Measurements from ENCODE around the gene UNC5B. TPM values are rescaled to one million over a fixed set of nuclear protein-coding genes. Genes with fewer than 3 reads are reported as not detected.

The UNC5B gene
- total RNA-seq, 1 donor from 2014 or later, result 13.1 TPM

DNA sequence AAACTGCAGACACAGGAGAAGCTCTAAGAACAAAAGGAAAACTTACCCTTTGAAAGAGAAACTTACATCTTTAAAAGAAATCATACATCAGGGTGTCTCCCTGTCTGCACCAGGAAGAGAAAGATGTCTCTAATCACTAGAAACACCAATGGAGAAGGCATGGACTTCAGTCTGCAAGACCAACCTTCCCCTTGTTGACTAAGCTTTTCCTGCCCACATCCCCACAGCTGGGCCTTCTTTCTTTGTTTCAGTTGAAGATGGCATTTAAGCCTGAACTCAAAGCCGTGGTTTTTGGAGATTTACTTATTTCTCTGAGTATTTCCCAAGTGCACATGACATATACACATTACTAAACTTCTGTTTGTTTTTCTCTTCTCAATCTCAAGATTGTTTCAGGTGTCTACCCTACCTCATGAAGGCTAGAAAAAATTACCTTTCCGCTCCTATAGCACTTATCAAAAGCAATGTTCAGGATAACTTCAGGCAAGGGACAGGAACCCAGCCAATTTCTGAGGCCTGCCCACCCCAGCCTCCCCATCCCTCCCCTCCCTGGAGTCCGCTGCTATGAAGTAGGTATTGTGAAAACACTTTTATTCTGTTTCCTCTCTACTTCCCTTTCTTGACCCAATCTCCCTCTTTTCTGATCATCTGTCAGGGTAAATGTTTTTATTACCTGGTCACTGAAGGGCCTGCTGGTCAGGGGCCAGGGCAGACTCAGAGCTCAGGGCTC, 103.9 kb downstream of the UNC5B start:
- Mint-ChIP-seq H3K36me3 (ENCODE audit: unreplicated experiment) (no peaks in the 10 kb centered on the region), H3K4me1 (ENCODE audit: unreplicated experiment) (peaks cover 9% of the 10 kb centered on the region), H3K4me3 (ENCODE audit: unreplicated experiment) (no peak overlapping the region), H3K27me3 (ENCODE audit: unreplicated experiment) (peaks cover 32% of the 10 kb centered on the region), H3K9me3 (ENCODE audit: unreplicated experiment) (no peaks in the 10 kb centered on the region), H3K27ac (ENCODE audit: unreplicated experiment) (no peak overlapping the region)
- DNase-seq (ENCODE audit: extremely low spot score, unreplicated experiment), result no peak
- TF ChIP-seq, protein P1, sequence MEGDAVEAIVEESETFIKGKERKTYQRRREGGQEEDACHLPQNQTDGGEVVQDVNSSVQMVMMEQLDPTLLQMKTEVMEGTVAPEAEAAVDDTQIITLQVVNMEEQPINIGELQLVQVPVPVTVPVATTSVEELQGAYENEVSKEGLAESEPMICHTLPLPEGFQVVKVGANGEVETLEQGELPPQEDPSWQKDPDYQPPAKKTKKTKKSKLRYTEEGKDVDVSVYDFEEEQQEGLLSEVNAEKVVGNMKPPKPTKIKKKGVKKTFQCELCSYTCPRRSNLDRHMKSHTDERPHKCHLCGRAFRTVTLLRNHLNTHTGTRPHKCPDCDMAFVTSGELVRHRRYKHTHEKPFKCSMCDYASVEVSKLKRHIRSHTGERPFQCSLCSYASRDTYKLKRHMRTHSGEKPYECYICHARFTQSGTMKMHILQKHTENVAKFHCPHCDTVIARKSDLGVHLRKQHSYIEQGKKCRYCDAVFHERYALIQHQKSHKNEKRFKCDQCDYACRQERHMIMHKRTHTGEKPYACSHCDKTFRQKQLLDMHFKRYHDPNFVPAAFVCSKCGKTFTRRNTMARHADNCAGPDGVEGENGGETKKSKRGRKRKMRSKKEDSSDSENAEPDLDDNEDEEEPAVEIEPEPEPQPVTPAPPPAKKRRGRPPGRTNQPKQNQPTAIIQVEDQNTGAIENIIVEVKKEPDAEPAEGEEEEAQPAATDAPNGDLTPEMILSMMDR (IDR thresholded peaks at IDR 0.05), result no peak

DNA sequence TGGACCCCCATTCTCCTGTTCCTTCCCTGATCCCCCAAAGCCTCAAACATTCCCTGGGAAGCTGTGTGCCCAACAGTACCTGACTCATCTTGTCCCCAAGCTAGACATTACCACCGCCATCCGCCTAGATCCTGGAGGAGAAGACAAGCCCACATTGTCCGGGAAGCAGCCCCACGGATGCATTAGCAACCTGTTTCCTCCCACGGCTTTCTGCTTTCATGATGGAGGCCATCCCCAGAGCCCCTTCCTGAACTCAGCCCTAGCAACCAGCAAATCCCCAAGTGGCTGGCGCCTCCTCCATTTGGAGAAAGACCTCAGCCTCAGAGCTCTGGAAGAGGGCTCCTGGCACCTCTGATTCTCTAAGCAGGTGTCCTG, 104.4 kb downstream of the UNC5B start:
- TF ChIP-seq, protein P1 (IDR thresholded peaks at IDR 0.05), result no peak
- H3K9me3 Mint-ChIP-seq (ENCODE audit: unreplicated experiment), result no peaks in the 10 kb centered on the region
- H3K27me3 Mint-ChIP-seq (ENCODE audit: unreplicated experiment), result peaks cover 30% of the 10 kb centered on the region
- no peak overlapping the region for H3K27ac Mint-ChIP-seq (ENCODE audit: unreplicated experiment)
- H3K36me3 Mint-ChIP-seq (ENCODE audit: unreplicated experiment), result no peaks in the 10 kb centered on the region
- H3K4me1 Mint-ChIP-seq (ENCODE audit: unreplicated experiment), result peaks cover 9% of the 10 kb centered on the region
- no peak for DNase-seq (ENCODE audit: extremely low spot score, unreplicated experiment)
- no peak overlapping the region for H3K4me3 Mint-ChIP-seq (ENCODE audit: unreplicated experiment)

DNA sequence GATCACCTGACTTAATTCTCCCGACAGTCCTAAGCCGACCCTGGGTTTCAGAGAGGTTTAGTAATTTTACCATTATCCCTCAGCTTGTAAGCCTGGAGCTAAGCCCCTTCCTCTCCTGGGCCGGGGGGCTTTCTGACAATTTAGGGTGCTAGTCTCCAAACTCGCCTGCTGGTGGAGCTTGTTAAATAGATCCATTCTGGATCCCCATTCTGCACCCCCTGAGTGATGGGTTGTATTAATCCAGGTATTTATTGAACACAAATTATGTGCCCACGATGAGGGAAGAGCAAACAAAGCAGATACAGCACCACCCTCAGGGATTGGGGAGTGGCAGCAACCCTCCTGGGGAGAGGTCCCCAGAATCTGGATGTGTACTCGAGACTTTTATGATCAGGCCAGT, 105.4 kb downstream of the UNC5B start:
- no peak for DNase-seq (ENCODE audit: extremely low spot score, unreplicated experiment)
- Mint-ChIP-seq H3K4me3 (ENCODE audit: unreplicated experiment) (peak overlapping the region; percentile 35), H3K27me3 (ENCODE audit: unreplicated experiment) (peaks cover 25% of the 10 kb centered on the region), H3K36me3 (ENCODE audit: unreplicated experiment) (peaks cover 1% of the 10 kb centered on the region), H3K27ac (ENCODE audit: unreplicated experiment) (no peak overlapping the region), H3K4me1 (ENCODE audit: unreplicated experiment) (peaks cover 9% of the 10 kb centered on the region), H3K9me3 (ENCODE audit: unreplicated experiment) (no peaks in the 10 kb centered on the region)
- TF ChIP-seq, protein P1 (IDR thresholded peaks at IDR 0.05), result no peak

DNA sequence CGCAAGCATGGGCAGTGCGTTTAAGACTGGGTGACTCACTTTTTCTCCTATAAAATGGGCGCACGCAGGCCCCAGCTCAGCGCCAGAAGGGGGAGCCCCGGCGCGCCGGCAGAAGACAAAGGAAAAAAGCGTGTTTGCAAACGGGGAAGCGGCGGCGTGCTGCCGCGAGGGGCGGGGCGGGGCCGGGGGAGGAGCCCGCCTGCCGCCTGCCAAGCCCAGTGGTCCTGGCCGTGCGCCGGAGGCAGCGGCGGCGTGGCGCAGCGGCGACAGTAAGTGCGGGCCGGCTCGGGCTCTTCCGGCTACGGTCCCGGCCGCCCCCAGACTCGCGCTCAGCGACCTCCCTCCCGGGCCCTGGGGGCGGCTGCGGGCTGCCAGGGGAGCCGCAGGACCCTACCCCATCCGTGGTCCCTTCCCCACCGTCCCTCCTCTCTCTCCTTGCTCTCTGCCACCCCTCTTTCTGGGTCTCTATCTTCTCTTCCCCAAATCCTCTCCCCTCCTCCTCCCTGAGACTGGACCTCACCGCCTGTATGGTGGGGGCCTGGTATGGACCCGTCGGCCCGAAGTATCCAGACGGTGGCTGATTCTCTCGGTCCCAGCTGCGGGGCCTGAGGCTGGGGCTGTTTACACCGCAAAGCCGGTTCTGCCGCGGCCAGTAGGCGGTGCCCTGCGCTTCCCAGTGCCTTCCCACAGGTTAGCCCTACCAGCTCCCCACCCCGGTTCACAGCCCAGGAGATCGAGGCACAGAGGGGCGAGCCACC, 106.9 kb downstream of the UNC5B start, which contains the start of gene SLC29A3:
Gene SLC29A3 (plus strand): TSS at position 218 of the 758 bp plus-strand sequence. CDS start 51 bp downstream, at position 269.
- Mint-ChIP-seq H3K36me3 (ENCODE audit: unreplicated experiment) (peaks cover 6% of the 10 kb centered on the region), H3K27me3 (ENCODE audit: unreplicated experiment) (peaks cover 15% of the 10 kb centered on the region), H3K27ac (ENCODE audit: unreplicated experiment) (peak within 1 kb of the TSS; percentile 89), H3K9me3 (ENCODE audit: unreplicated experiment) (no peaks in the 10 kb centered on the region), H3K4me1 (ENCODE audit: unreplicated experiment) (peaks cover 9% of the 10 kb centered on the region), H3K4me3 (ENCODE audit: unreplicated experiment) (peak within 1 kb of the TSS; percentile 97)
- DNase-seq (ENCODE audit: extremely low spot score, unreplicated experiment), result peak; percentile 89
- TF ChIP-seq, protein P1 (IDR thresholded peaks at IDR 0.05), result peak; percentile 67

DNA sequence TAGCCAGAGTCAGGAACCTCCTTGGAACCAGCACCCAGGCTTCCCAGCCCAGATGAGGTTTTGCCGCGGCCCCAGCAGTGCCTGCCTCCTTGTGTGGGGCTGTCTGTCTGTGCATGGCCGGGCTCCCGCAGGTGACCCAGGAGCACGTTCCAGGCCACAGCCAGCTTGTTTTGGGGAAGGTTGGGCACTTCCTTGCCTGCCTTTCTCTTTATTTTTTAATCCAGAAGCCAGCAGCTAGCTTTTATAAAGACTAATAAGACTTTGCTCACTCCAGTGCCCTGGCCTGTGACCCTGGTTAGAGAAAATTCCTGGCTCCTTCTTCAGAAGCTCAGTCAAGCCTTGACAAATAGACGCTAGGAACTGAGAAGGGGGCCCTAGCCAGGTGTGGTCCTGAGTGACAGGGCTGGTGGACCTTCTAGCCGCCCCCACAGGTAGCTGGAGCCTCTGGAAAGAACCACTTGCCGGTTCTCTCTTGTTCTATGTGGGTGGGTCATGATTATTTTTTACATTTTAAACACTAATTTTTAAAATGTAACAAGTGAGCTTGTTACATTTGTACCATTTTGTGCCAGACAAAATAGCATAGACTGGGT, 107.5 kb downstream of the UNC5B start:
- H3K27me3 Mint-ChIP-seq (ENCODE audit: unreplicated experiment), result peaks cover 15% of the 10 kb centered on the region
- peaks cover 6% of the 10 kb centered on the region for H3K4me1 Mint-ChIP-seq (ENCODE audit: unreplicated experiment)
- no peak for DNase-seq (ENCODE audit: extremely low spot score, unreplicated experiment)
- peaks cover 6% of the 10 kb centered on the region for H3K36me3 Mint-ChIP-seq (ENCODE audit: unreplicated experiment)
- H3K9me3 Mint-ChIP-seq (ENCODE audit: unreplicated experiment), result no peaks in the 10 kb centered on the region
- H3K27ac Mint-ChIP-seq (ENCODE audit: unreplicated experiment), result peak overlapping the region; percentile 89
- H3K4me3 Mint-ChIP-seq (ENCODE audit: unreplicated experiment), result peak overlapping the region; percentile 97
- TF ChIP-seq, protein P1 (IDR thresholded peaks at IDR 0.05), result peak; percentile 1
